ENCODE measurements around the gene CHMP1A. TPM values are rescaled to one million over a fixed set of nuclear protein-coding genes. Genes with fewer than 3 reads are reported as not detected.

The CHMP1A gene
- total RNA-seq, 2 donors from 2014 or later, result 118 to 176 TPM

GRCh38 chr16:89617036-89617435, 40.5 kb downstream of the CHMP1A start:
- DNase-seq, result no peak
- intact Hi-C loops (cut with DNase I), result no loop called here
- H3K4me1 ChIP-seq, result no peaks in the 10 kb centered on the region
- H3K9ac ChIP-seq (ENCODE audit: low read depth in 2 of 2, low read length in 2 of 2), result no peak overlapping the region
- no peak overlapping the region for H3K4me3 ChIP-seq
- no peaks in the 10 kb centered on the region for H3K36me3 ChIP-seq
- H3K27ac ChIP-seq, result no peak overlapping the region
- no peak for TF ChIP-seq CTCF (IDR thresholded peaks at IDR 0.05)
- no peaks in the 10 kb centered on the region for H3K9me3 ChIP-seq
- H3K27me3 ChIP-seq, result peaks cover 25% of the 10 kb centered on the region

DNA sequence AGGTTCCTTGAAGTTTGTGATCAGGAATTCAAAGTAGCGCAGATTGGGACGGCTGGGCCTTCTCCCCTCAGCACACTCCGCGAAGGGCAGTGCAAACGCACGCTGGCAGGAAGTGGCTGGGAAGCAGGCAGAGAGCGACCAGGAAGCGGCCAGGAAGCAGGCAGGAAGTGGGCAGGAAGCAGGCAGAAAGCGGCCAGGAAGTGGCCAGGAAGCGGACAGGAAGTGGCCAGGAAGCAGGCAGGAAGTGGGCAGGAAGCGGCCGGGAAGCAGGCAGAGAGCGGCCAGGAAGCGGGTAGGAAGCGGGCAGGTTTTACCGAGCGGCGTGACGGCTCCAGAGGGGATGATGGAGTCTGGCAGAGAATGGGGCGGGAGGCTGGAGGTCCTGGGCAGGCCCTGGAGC, 40.9 kb downstream of the CHMP1A start:
- Histone ChIP-seq H3K9me3 (no peaks in the 10 kb centered on the region), H3K27ac (no peak overlapping the region), H3K36me3 (no peaks in the 10 kb centered on the region), H3K27me3 (peaks cover 24% of the 10 kb centered on the region), H3K9ac (ENCODE audit: low read depth in 2 of 2, low read length in 2 of 2) (no peak overlapping the region), H3K4me3 (no peak overlapping the region), H3K4me1 (no peaks in the 10 kb centered on the region)
- DNase-seq, result no peak
- no peak for TF ChIP-seq CTCF (IDR thresholded peaks at IDR 0.05)
- intact Hi-C loops (cut with DNase I), result no loop called here

- H3K36me3 ChIP-seq, result no peaks in the 10 kb centered on the region
- intact Hi-C loops (cut with DNase I), result no loop called here
- no peak overlapping the region for H3K9ac ChIP-seq (ENCODE audit: low read depth in 2 of 2, low read length in 2 of 2)
- peaks cover 20% of the 10 kb centered on the region for H3K27me3 ChIP-seq
- H3K9me3 ChIP-seq, result no peaks in the 10 kb centered on the region
- peak; percentile 34 for DNase-seq
- H3K4me3 ChIP-seq, result no peak overlapping the region
- TF ChIP-seq CTCF (IDR thresholded peaks at IDR 0.05), result peak; percentile 65
- H3K4me1 ChIP-seq, result no peaks in the 10 kb centered on the region
- H3K27ac ChIP-seq, result no peak overlapping the region
Measured at GRCh38 chr16:89615596-89616090, 41.9 kb downstream of the CHMP1A start.

DNA sequence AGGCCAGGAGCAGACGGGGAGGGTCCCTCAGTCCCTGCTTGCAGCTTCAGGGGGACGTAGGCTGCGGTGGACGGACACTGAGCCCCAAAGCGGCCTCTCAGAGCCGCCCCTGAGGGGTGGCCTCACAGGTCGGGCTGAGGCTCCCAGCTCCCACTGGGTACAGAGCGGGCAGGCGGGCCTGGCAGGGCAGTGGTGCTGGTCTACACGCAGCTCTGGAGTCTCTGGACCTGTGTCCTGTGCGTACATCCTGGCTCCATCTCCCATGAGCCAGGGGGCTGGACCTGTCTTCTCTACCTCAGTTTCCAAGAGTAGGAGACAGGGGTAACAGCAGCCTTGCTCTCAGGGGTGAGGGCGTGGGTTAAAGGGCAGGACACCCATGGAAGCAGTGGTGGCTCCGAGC, 42.3 kb downstream of the CHMP1A start:
- H3K4me1 ChIP-seq, result no peaks in the 10 kb centered on the region
- H3K36me3 ChIP-seq, result no peaks in the 10 kb centered on the region
- DNase-seq, result no peak
- H3K9ac ChIP-seq (ENCODE audit: low read depth in 2 of 2, low read length in 2 of 2), result no peak overlapping the region
- H3K27ac ChIP-seq, result no peak overlapping the region
- no peak for TF ChIP-seq CTCF (IDR thresholded peaks at IDR 0.05)
- H3K9me3 ChIP-seq, result no peaks in the 10 kb centered on the region
- peaks cover 20% of the 10 kb centered on the region for H3K27me3 ChIP-seq
- intact Hi-C loops (cut with DNase I), result no loop called here
- H3K4me3 ChIP-seq, result no peak overlapping the region

GRCh38 chr16:89613954-89614459, 43.5 kb downstream of the CHMP1A start:
- Histone ChIP-seq H3K4me3 (no peak overlapping the region), H3K27me3 (peaks cover 19% of the 10 kb centered on the region)
- DNase-seq, result no peak

More at GRCh38 chr16:89613954-89614459, 43.5 kb downstream of the CHMP1A start:
- no peaks in the 10 kb centered on the region for H3K4me1 ChIP-seq
- intact Hi-C loops (cut with DNase I), result no loop called here
- H3K9me3 ChIP-seq, result no peaks in the 10 kb centered on the region
- no peak for TF ChIP-seq CTCF (IDR thresholded peaks at IDR 0.05)
- H3K9ac ChIP-seq (ENCODE audit: low read depth in 2 of 2, low read length in 2 of 2), result no peak overlapping the region
- H3K27ac ChIP-seq, result no peak overlapping the region
- no peaks in the 10 kb centered on the region for H3K36me3 ChIP-seq

Measured in colonic mucosa (tissue), 4 donors.